ENCODE measurements around the gene ZNF280C. TPM values are rescaled to one million over a fixed set of nuclear protein-coding genes. Genes with fewer than 3 reads are reported as not detected.

The ZNF280C gene
- total and polyA plus RNA-seq, 3 donors from 2014 or later = 12.5 to 34.4 (median 24.5) TPM

- WGBS, 2 donors = 70 to 80% methylated on average over 5 of the region's 5 CpGs
- Histone ChIP-seq H3K4me1 (no peaks in the 10 kb centered on the region), H3K27ac (no peak overlapping the region), H3K4me3 (no peak overlapping the region), H3K36me3 (ENCODE audit: low read depth, missing control alignments) (no peaks in the 10 kb centered on the region), H3K9me3 (no peaks in the 10 kb centered on the region), H3K27me3 (no peaks in the 10 kb centered on the region)
- intact Hi-C loops (cut with DNase I; ENCODE audit: low total_unique reads) = no loop called here
- DNase-seq = no peak
- TF ChIP-seq POLR2A (IDR thresholded peaks at IDR 0.05) (no peak), CTCF (IDR thresholded peaks at IDR 0.05) (no peak)
Measured at GRCh38 chrX:130295519-130296296, 27.0 kb upstream of the ZNF280C start.

GRCh38 chrX:130287071-130287770 is 18.5 kb upstream of the ZNF280C start:
- H3K27me3 ChIP-seq = no peaks in the 10 kb centered on the region
- no peak overlapping the region for H3K4me3 ChIP-seq
- DNase-seq = no peak
- H3K27ac ChIP-seq = no peak overlapping the region
- no peak for TF ChIP-seq CTCF (IDR thresholded peaks at IDR 0.05)
- TF ChIP-seq POLR2A (IDR thresholded peaks at IDR 0.05) = no peak
- intact Hi-C loops (cut with DNase I; ENCODE audit: low total_unique reads) = no loop called here
- no peaks in the 10 kb centered on the region for H3K36me3 ChIP-seq (ENCODE audit: low read depth, missing control alignments)
- no peaks in the 10 kb centered on the region for H3K4me1 ChIP-seq
- WGBS, 2 donors = 79 to 81% methylated on average over 9 to 11 of the region's 11 CpGs
- no peaks in the 10 kb centered on the region for H3K9me3 ChIP-seq

GRCh38 chrX:130285710-130286109 is 17.0 kb upstream of the ZNF280C start:
- Histone ChIP-seq H3K4me1 (no peaks in the 10 kb centered on the region), H3K27ac (no peak overlapping the region), H3K4me3 (no peak overlapping the region), H3K36me3 (ENCODE audit: low read depth, missing control alignments) (no peaks in the 10 kb centered on the region), H3K27me3 (no peaks in the 10 kb centered on the region), H3K9me3 (no peaks in the 10 kb centered on the region)
- no peak for TF ChIP-seq POLR2A (IDR thresholded peaks at IDR 0.05)
- no peak for TF ChIP-seq CTCF (IDR thresholded peaks at IDR 0.05)
- intact Hi-C loops (cut with DNase I; ENCODE audit: low total_unique reads) = no loop called here
- WGBS, 2 donors = 92 to 100% methylated on average over 1 to 2 of the region's 2 CpGs
- no peak for DNase-seq

- H3K36me3 ChIP-seq (ENCODE audit: low read depth, missing control alignments) = no peaks in the 10 kb centered on the region
- TF ChIP-seq POLR2A (IDR thresholded peaks at IDR 0.05) (no peak), CTCF (IDR thresholded peaks at IDR 0.05) (no peak)
- H3K4me1 ChIP-seq = no peaks in the 10 kb centered on the region
- no peak overlapping the region for H3K4me3 ChIP-seq
- 88 to 90% methylated on average over 1 to 3 of the region's 3 CpGs for WGBS, 2 donors
- H3K9me3 ChIP-seq = no peaks in the 10 kb centered on the region
- H3K27me3 ChIP-seq = no peaks in the 10 kb centered on the region
- DNase-seq = no peak
- no peak overlapping the region for H3K27ac ChIP-seq
- intact Hi-C loops (cut with DNase I; ENCODE audit: low total_unique reads) = no loop called here
Measured at GRCh38 chrX:130285069-130285620, 16.4 kb upstream of the ZNF280C start.
